H1 (cell line): ENCODE measurements around the gene TNFAIP8L3. TPM values are rescaled to one million over a fixed set of nuclear protein-coding genes. Genes with fewer than 3 reads are reported as not detected.

Source experiments
- CTCF ChIA-PET: fragments of 300-600 bp; sonication (Branson Sonifier 250); formaldehyde crosslinking; loops from one replicate; lab custom pipeline; 2021; ENCODE audit not compliant: partially characterized antibody; lab: Charles Lee
- POLR2A ChIA-PET: fragments of 300-600 bp; sonication (Branson Sonifier 250); formaldehyde crosslinking; loops from one replicate; lab custom pipeline; 2021; ENCODE audit warnings: inconsistent platforms; ENCODE audit not compliant: partially characterized antibody; lab: Charles Lee
- DNase-seq, 2 experiments: peaks; one replicate each; pipeline versions ENCODE4 v3.0.0 to v3.0.0-alpha.2; 2010 to 2022; ENCODE audit warnings: low spot score in 2 of 2, low read depth in 1 of 2, mixed read lengths in 1 of 2
- FAIRE-seq: peaks from 2 replicates; lab custom pipeline; 2011; peaks lifted over from hg19 to GRCh38; lab: Jason Lieb, UNC
- H2AFZ ChIP-seq: 2 replicates; pipeline ENCODE4 v1.8.1; 2012; ENCODE audit warnings: low read length, inconsistent platforms
- H2AK5ac ChIP-seq: 2 replicates; pipeline ENCODE4 v1.6.1; 2013; ENCODE audit warnings: low read depth, low read length
- H2BK120ac ChIP-seq: replicated peaks from 2 replicates; pipeline ENCODE3; 2013; ENCODE audit warnings: low read depth, low read length, inconsistent platforms
- H2BK12ac ChIP-seq: 2 replicates; pipeline ENCODE4 v1.6.1; 2013; ENCODE audit warnings: low read depth, low read length
- H2BK15ac ChIP-seq: 2 replicates; pipeline ENCODE4 v1.6.1; 2013; ENCODE audit warnings: low read length
- H2BK20ac ChIP-seq: 2 replicates; pipeline ENCODE4 v1.6.1; 2013; ENCODE audit warnings: low read length
- H2BK5ac ChIP-seq: 2 replicates; pipeline ENCODE4 v1.6.1; 2013; ENCODE audit warnings: low read depth, low read length
- H3K14ac ChIP-seq: 2 replicates; pipeline ENCODE4 v1.6.1; 2013; ENCODE audit warnings: inconsistent platforms; ENCODE audit not compliant: insufficient read length
- H3K18ac ChIP-seq: 2 replicates; pipeline ENCODE4 v1.6.1; 2013; ENCODE audit warnings: low read length; ENCODE audit errors: extremely low read depth
- H3K23ac ChIP-seq: 2 replicates; pipeline ENCODE4 v1.6.1; 2013; ENCODE audit warnings: inconsistent platforms; ENCODE audit not compliant: insufficient read length
- H3K23me2 ChIP-seq: 2 replicates; pipeline ENCODE4 v1.6.1; 2013; ENCODE audit warnings: low read depth, low read length
- H3K27ac ChIP-seq: 2 replicates; pipeline ENCODE4 v1.6.1; 2011; ENCODE audit warnings: low read depth, low read length, inconsistent platforms
- H3K27me3 ChIP-seq, 4 experiments: replicated peaks in 1 of 4; 1 replicate in 1 of 4; 2 replicates in 3 of 4; pipeline versions ENCODE4 v1.6.1 to v1.8.1; 2011 to 2013; ENCODE audit warnings: low read length in 3 of 4, mild to moderate bottlenecking in 3 of 4, inconsistent platforms in 2 of 4, mixed read lengths in 2 of 4, moderate library complexity in 1 of 4; ENCODE audit not compliant: control insufficient read depth in 3 of 4, insufficient read depth in 3 of 4; ENCODE audit errors: extremely low read depth in 1 of 4
- H3K36me3 ChIP-seq, 4 experiments: 2 replicates each; pipeline versions ENCODE4 v1.6.1 to v1.8.1; 2011 to 2013; ENCODE audit warnings: mild to moderate bottlenecking in 4 of 4, low read length in 3 of 4, moderate library complexity in 2 of 4, control low read depth in 1 of 4, inconsistent platforms in 1 of 4; ENCODE audit not compliant: insufficient read depth in 4 of 4, control insufficient read depth in 2 of 4
- H3K4ac ChIP-seq: replicated peaks from 2 replicates; pipeline ENCODE3; 2013; ENCODE audit warnings: low read length, low read depth, mixed read lengths, inconsistent platforms; ENCODE audit not compliant: insufficient read length
- H3K4me1 ChIP-seq, 4 experiments: replicated peaks in 1 of 4; 1 replicate in 1 of 4; 2 replicates in 3 of 4; pipeline versions ENCODE4 v1.6.1 to v1.8.1; 2011 to 2013; ENCODE audit warnings: low read length in 3 of 4, inconsistent platforms in 2 of 4, mixed read lengths in 1 of 4; ENCODE audit not compliant: insufficient read depth in 4 of 4, control insufficient read depth in 3 of 4
- H3K4me2 ChIP-seq, 2 experiments: 2 replicates each; pipeline versions ENCODE4 v1.6.1 to v1.8.1; 2011 to 2013; ENCODE audit warnings: low read depth in 2 of 2, low read length in 2 of 2, control low read depth in 1 of 2, inconsistent platforms in 1 of 2, mild to moderate bottlenecking in 1 of 2; ENCODE audit not compliant: insufficient read depth in 1 of 2
- H3K4me3 ChIP-seq, 4 experiments: fragments of 200-600, 300-600 bp in 1 of 4; sonication (generic), shearing (Covaris generic), sonication (Bioruptor Twin) in 1 of 4; 2 replicates each; pipeline versions ENCODE4 v1.5.1 to v1.8.1; 2011 to 2016; ENCODE audit warnings: low read length in 4 of 4, low read depth in 3 of 4, control low read depth in 2 of 4, inconsistent platforms in 2 of 4, mild to moderate bottlenecking in 2 of 4, mixed read lengths in 1 of 4, moderate library complexity in 1 of 4; ENCODE audit not compliant: insufficient read depth in 2 of 4; ENCODE audit errors: extremely low read depth in 1 of 4
- H3K56ac ChIP-seq: replicated peaks from 2 replicates; pipeline ENCODE3; 2013; ENCODE audit warnings: low read depth, mild to moderate bottlenecking, mixed read lengths, low read length, inconsistent platforms; ENCODE audit not compliant: insufficient read length
- H3K79me1 ChIP-seq: 2 replicates; pipeline ENCODE4 v1.6.1; 2013; ENCODE audit warnings: low read depth, low read length, control low read depth
- H3K79me2 ChIP-seq, 2 experiments: 2 replicates each; pipeline versions ENCODE4 v1.6.1 to v1.8.1; 2012 to 2013; ENCODE audit warnings: low read length in 2 of 2, mild to moderate bottlenecking in 2 of 2, inconsistent platforms in 1 of 2; ENCODE audit not compliant: insufficient read depth in 2 of 2, control insufficient read depth in 1 of 2
- H3K9ac ChIP-seq, 4 experiments: replicated peaks in 1 of 4; 1 replicate in 1 of 4; 2 replicates in 3 of 4; pipeline versions ENCODE4 v1.6.1 to v1.8.1; 2011 to 2013; ENCODE audit warnings: low read depth in 3 of 4, low read length in 3 of 4, control low read depth in 2 of 4, mild to moderate bottlenecking in 2 of 4, moderate library complexity in 2 of 4, inconsistent platforms in 1 of 4; ENCODE audit errors: extremely low read depth in 1 of 4
- H3K9me3 ChIP-seq, 2 experiments: 2 replicates each; pipeline versions ENCODE4 v1.6.1 to v1.8.1; 2012 to 2013; ENCODE audit warnings: mild to moderate bottlenecking in 2 of 2, moderate library complexity in 2 of 2, control low read depth in 1 of 2, inconsistent platforms in 1 of 2, low read depth in 1 of 2, low read length in 1 of 2, mixed read lengths in 1 of 2; ENCODE audit not compliant: insufficient read depth in 2 of 2
- H4K20me1 ChIP-seq, 2 experiments: replicated peaks in 1 of 2; 2 replicates each; pipeline versions ENCODE3 to v1.8.1; 2011 to 2013; ENCODE audit warnings: inconsistent platforms in 2 of 2, low read length in 2 of 2, mild to moderate bottlenecking in 1 of 2; ENCODE audit not compliant: insufficient read depth in 2 of 2, control insufficient read depth in 1 of 2
- H4K5ac ChIP-seq: 2 replicates; pipeline ENCODE4 v1.6.1; 2013; ENCODE audit warnings: low read length, low read depth, mixed read lengths, inconsistent platforms; ENCODE audit not compliant: insufficient read length
- H4K8ac ChIP-seq: 2 replicates; pipeline ENCODE4 v1.8.0; 2013; ENCODE audit warnings: mild to moderate bottlenecking, moderate library complexity, low read length, inconsistent platforms; ENCODE audit not compliant: insufficient read depth; ENCODE audit errors: extremely low read depth
- H4K91ac ChIP-seq: replicated peaks from 2 replicates; pipeline ENCODE3; 2013; ENCODE audit warnings: low read length, mixed read lengths, inconsistent platforms; ENCODE audit not compliant: insufficient read length
- ATF2 ChIP-seq: IDR thresholded peaks from 2 replicates; pipeline ENCODE4 v1.6.1; 2012; ENCODE audit warnings: low read length, inconsistent platforms
- CTBP2 ChIP-seq: IDR thresholded peaks from 2 replicates; pipeline ENCODE4 v1.7.0; 2011; ENCODE audit warnings: borderline replicate concordance, mild to moderate bottlenecking, moderate library complexity, mixed read lengths, low read length; ENCODE audit not compliant: insufficient read depth, insufficient read length
- E2F6 ChIP-seq: IDR thresholded peaks from 2 replicates; pipeline ENCODE4 v1.6.1; 2012; ENCODE audit warnings: inconsistent platforms
- EGR1 ChIP-seq: IDR thresholded peaks from 2 replicates; pipeline ENCODE4 v1.6.1; 2011; ENCODE audit warnings: low read depth, low read length, borderline replicate concordance
- GABPA ChIP-seq: IDR thresholded peaks from 2 replicates; pipeline ENCODE4 v1.6.1; 2011; ENCODE audit warnings: mild to moderate bottlenecking, low read length, moderate library complexity, borderline replicate concordance; ENCODE audit not compliant: insufficient read depth
- HDAC2 ChIP-seq, 2 experiments: fragments of 300-600 bp in 1 of 2; sonication (generic) in 1 of 2; IDR thresholded peaks; 2 replicates each; pipeline ENCODE4 v1.6.1; 2011 to 2012; ENCODE audit warnings: low read depth in 2 of 2, low read length in 2 of 2, mild to moderate bottlenecking in 2 of 2, moderate library complexity in 2 of 2, borderline replicate concordance in 1 of 2, inconsistent platforms in 1 of 2
- JUN ChIP-seq: IDR thresholded peaks from 2 replicates; pipeline ENCODE4 v1.6.1; 2011; ENCODE audit warnings: low read depth, mild to moderate bottlenecking, improper control_type of control experiment, low read length
- MAX ChIP-seq: IDR thresholded peaks from 2 replicates; pipeline ENCODE4 v1.6.1; 2012; ENCODE audit warnings: inconsistent platforms
- NRF1 ChIP-seq: IDR thresholded peaks from 2 replicates; pipeline ENCODE4 v1.6.1; 2011; ENCODE audit warnings: mild to moderate bottlenecking, low read depth, low read length, improper control_type of control experiment
- SIRT6 ChIP-seq: IDR thresholded peaks from one replicate; pipeline ENCODE4 v1.7.1; 2012; ENCODE audit warnings: low read length, inconsistent platforms
- SIX5 ChIP-seq: IDR thresholded peaks from 2 replicates; pipeline ENCODE4 v1.6.1; 2011; ENCODE audit warnings: mild to moderate bottlenecking, low read depth, low read length
- whole genome bisulfite sequencing, 2 experiments: shearing (Covaris generic) in 1 of 2; methylation state at CpG; one replicate each; pipeline versions ENCODE4 v1.1.6 to v1.1.7; 2013 to 2015; ENCODE audit warnings: low lambda C conversion rate in 2 of 2, mixed read lengths in 2 of 2, inconsistent platforms in 1 of 2, low coverage in 1 of 2, missing lambda C conversion rate in 1 of 2; ENCODE audit not compliant: insufficient replicate concordance in 2 of 2, insufficient coverage in 1 of 2, insufficient read length in 1 of 2; ENCODE audit errors: extremely low coverage in 1 of 2, missing lambda C conversion rate in 1 of 2; 5-methylcytosine and 5-hydroxymethylcytosine counted together
- polyA plus RNA-seq, 7 experiments: library from polyadenylated mRNA; depleted of rRNA in 3 of 7; stranded (reverse) in 5 of 7; unstranded in 2 of 7; fragments of >200 nt in 5 of 7; fragments of 200-250 nt in 2 of 7; gene quantifications; 1 replicate in 5 of 7; 2 replicates in 1 of 7; 4 replicates in 1 of 7; pipeline versions ENCODE4 v1.2.1 to v1.2.3, GENCODE V29; 2011 to 2013; ENCODE audit warnings: missing spikeins in 2 of 7, mixed read lengths in 2 of 7
- total RNA-seq: library from RNA; stranded (reverse); fragmentation: NEBNext Ultra II Directional; extraction: Animal tissue kit (Norgen Biotek cat#: 25700); gene quantifications from 2 replicates; pipeline ENCODE4 v1.2.1, GENCODE V29; 2021

Gene TNFAIP8L3
- total and polyA plus RNA-seq, 2 of the 8 experiments (the other 6 are each of a cell fraction or from before 2014, with no cell fraction given) = 0.23 to 0.67 TPM

- Histone ChIP-seq H2BK20ac (no peak overlapping the region), H3K36me3 (no peaks in the 10 kb centered on the region), H2BK5ac (no peak overlapping the region), H4K5ac (no peak overlapping the region), H3K27ac (no peak overlapping the region), H3K4me1 (peaks cover 3 to 8% (median 4%) of the 10 kb centered on the region in 4 experiments; a peak in 5 of 7 replicates), H2BK12ac (no peak overlapping the region), H3K56ac (no peak overlapping the region), H3K9me3 (no peaks in the 10 kb centered on the region), H3K4ac (no peak overlapping the region), H3K14ac (no peak overlapping the region), H2BK15ac (no peak overlapping the region), H3K79me2 (no peaks in the 10 kb centered on the region), H4K20me1 (no peaks in the 10 kb centered on the region), H3K23ac (no peak overlapping the region), H3K27me3 (peaks cover 0 to 13% (median 6%) of the 10 kb centered on the region in 4 experiments; a peak in 6 of 7 replicates), H2AK5ac (no peak overlapping the region), H4K91ac (no peak overlapping the region), H2AFZ (no peak overlapping the region), H3K79me1 (no peaks in the 10 kb centered on the region), H3K4me2 (no peak overlapping the region), H2BK120ac (no peak overlapping the region), H3K9ac (no peak overlapping the region), H4K8ac (no peak overlapping the region), H3K4me3 (no peak overlapping the region), H3K18ac (no peak overlapping the region), H3K23me2 (no peaks in the 10 kb centered on the region; the same call in 1 of the 2 replicates)
- WGBS, 2 experiments = 81% methylated on average over 1 of the region's 1 CpG; no CpG with 5 or more reads in 1 of the 2 experiments
- FAIRE-seq = no peak
- no peak for DNase-seq
- POLR2A ChIA-PET = interaction anchor here (2.9 kb wide), 1 partner anchor 10 kb away, joined by 7 read pairs; no protein-coding TSS in a partner anchor
- CTCF ChIA-PET = no interaction called here
- TF ChIP-seq SIRT6 = no peak
- TF ChIP-seq GABPA = no peak
- TF ChIP-seq JUN = no peak
- no peak for TF ChIP-seq EGR1
- TF ChIP-seq E2F6 = no peak
- no peak for TF ChIP-seq CTBP2
- TF ChIP-seq NRF1 = no peak
- no peak for TF ChIP-seq MAX
- TF ChIP-seq HDAC2 (IDR thresholded peaks at IDR 0.05; ENCODE audit: borderline replicate concordance in 1 of 2, low read depth in 2 of 2, low read length in 2 of 2) = no peak
- no peak for TF ChIP-seq SIX5
- TF ChIP-seq ATF2 = no peak
These were observed 7.2 kb downstream of the TNFAIP8L3 start for GRCh38 chr15:51087513-51087912.
